GM19035 (cell line): ENCODE data around the gene ADAMTS15.

ENCODE experiments used
- ATAC-seq: cut with Tn5 transposase; IDR thresholded peaks from one replicate; pipeline ENCODE4 v1.9.1; 2021; ENCODE audit not compliant: unreplicated experiment

ADAMTS15 gene

GRCh38 chr11:130448416-130449309 lies at the start of gene ADAMTS15:
Gene ADAMTS15, plus strand, starts transcription at chr11:130448645. Its CDS starts 329 bp downstream, at chr11:130448974.
- ATAC-seq = peak; percentile 69

- ATAC-seq = no peak
Observed at GRCh38 chr11:130399196-130399595, 49.2 kb upstream of the ADAMTS15 start.

GRCh38 chr11:130400781-130401483 lies 47.5 kb upstream of the ADAMTS15 start:
- ATAC-seq = no peak

GRCh38 chr11:130402570-130402969 lies 45.9 kb upstream of the ADAMTS15 start:
- no peak for ATAC-seq

GRCh38 chr11:130403271-130403804 lies 45.1 kb upstream of the ADAMTS15 start:
- ATAC-seq = no peak

- no peak for ATAC-seq
Observed at GRCh38 chr11:130403967-130404366, 44.5 kb upstream of the ADAMTS15 start.

GRCh38 chr11:130404727-130405126 lies 43.7 kb upstream of the ADAMTS15 start:
- no peak for ATAC-seq

GRCh38 chr11:130405428-130405827 lies 43.0 kb upstream of the ADAMTS15 start:
- no peak for ATAC-seq

GRCh38 chr11:130407978-130408377 lies 40.5 kb upstream of the ADAMTS15 start:
- ATAC-seq = no peak

- ATAC-seq = no peak
Observed at GRCh38 chr11:130408401-130408890, 40.0 kb upstream of the ADAMTS15 start.

- no peak for ATAC-seq
Observed at GRCh38 chr11:130408901-130409300, 39.5 kb upstream of the ADAMTS15 start.

GRCh38 chr11:130409594-130410388 lies 38.7 kb upstream of the ADAMTS15 start:
- no peak for ATAC-seq

GRCh38 chr11:130411223-130411622 lies 37.2 kb upstream of the ADAMTS15 start:
- ATAC-seq = no peak

- ATAC-seq = no peak
Observed at GRCh38 chr11:130413405-130414106, 34.9 kb upstream of the ADAMTS15 start.

GRCh38 chr11:130414107-130415080 lies 34.1 kb upstream of the ADAMTS15 start:
- no peak for ATAC-seq

GRCh38 chr11:130415731-130416529 lies 32.5 kb upstream of the ADAMTS15 start:
- ATAC-seq = no peak

GRCh38 chr11:130416530-130416882 lies 31.9 kb upstream of the ADAMTS15 start:
- no peak for ATAC-seq

GRCh38 chr11:130416906-130417305 lies 31.5 kb upstream of the ADAMTS15 start:
- ATAC-seq = no peak
